HG02763 (cell line): ENCODE results near the gene STON1.
"Not testable (repeated sequence)": the region's sequence is repeated elsewhere in the genome, so short reads cannot be mapped to it uniquely, and the experiment has no call there.

ENCODE experiments used
- ATAC-seq: cut with Tn5 transposase; IDR thresholded peaks from one replicate; pipeline ENCODE4 v1.9.1; 2021; ENCODE audit warnings: mild to moderate bottlenecking, moderate library complexity; ENCODE audit not compliant: unreplicated experiment

STON1 gene

DNA sequence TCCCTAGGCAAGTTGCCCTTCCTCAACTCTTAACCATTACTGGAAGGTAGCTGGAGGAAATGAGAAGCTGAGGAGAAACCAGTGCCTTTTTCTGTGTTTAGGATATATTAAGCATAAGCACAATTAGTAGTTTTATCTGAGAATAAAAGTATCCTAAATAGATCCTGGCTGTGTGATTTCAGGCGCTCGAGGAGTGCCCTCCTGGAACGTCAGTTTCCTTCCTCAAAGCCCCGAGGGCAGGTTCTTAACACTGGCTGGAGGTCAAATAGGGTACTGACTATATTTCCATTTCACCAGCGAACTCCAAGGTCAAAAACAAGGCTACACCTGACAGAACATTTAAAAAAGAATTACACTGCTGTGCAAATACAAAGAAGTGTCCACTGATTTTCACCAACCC is 1.5 kb upstream of the STON1 start:
- ATAC-seq: no peak

DNA sequence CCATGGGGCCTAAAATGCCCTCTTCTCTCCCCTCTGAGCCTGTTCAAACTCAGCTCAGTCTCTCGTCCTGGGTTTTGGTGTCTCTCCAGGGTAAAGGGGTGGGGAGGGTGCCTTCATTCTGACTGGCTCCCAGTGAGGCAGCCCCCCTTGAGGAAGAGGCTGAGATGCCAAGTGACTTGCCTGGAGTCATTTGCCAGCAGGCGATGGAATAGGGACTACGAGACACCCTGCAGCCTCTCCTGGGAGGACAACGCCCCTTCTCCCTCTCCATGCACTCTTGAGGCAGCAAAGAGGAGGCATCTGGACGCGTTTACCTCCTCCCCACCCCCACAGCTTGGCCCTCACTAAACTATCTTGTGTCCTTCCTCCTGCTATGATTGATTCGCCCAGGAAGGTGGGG is 760 bp upstream of the STON1 start:
- ATAC-seq: no peak

GRCh38 chr2:48529676-48530032 is 300 bp upstream of the STON1 start:
- no peak for ATAC-seq

DNA sequence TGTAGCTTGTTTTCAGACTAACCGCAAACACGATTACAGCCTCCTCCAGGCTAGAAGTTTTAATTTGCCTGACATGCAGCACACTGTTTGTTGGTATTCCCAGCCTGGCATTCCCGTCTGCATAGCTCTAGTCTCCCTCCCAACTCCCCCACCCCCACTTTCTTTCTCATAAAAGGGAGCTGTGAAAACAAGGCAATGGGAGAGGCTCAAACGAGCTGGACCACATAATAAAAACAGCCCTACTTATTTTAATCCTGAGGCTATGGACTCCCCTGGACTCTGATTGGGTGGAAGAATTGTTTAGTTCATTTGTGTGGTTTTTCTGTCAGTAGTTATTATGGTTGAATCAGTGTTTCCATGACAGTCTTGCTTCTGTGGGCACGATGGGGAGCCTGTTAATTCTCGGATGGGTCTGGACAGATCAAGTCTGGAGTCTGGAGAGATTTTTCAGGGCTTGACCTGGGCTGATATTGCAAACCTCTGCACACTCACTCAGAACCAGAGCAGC is 1.2 kb downstream of the STON1 start:
- ATAC-seq: no peak

GRCh38 chr2:48532174-48532573 is 2.2 kb downstream of the STON1 start:
- no peak for ATAC-seq

DNA sequence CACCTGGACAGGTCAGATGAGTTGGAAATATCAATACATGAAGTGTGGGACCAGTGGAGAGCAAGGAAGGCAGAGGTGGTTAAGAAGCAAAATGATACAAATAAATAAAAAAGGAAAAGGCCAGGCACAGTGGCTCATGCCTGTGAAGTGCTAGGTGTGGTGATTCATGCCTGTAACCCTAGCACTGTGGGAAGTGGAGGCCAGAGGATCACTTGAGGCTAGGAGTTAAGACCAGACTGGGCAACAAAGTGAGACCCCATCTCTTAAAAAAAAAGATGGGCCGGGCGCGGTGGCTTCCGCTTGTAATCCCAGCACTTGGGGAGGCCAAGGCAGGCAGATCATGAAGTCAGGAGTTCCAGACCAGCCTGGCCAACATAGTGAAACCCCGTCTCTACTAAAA is 2.9 kb downstream of the STON1 start:
- no peak for ATAC-seq

GRCh38 chr2:48534781-48535180 is 4.8 kb downstream of the STON1 start:
- no peak for ATAC-seq

- no peak for ATAC-seq
These were observed 10.4 kb downstream of the STON1 start for GRCh38 chr2:48540237-48540935.

DNA sequence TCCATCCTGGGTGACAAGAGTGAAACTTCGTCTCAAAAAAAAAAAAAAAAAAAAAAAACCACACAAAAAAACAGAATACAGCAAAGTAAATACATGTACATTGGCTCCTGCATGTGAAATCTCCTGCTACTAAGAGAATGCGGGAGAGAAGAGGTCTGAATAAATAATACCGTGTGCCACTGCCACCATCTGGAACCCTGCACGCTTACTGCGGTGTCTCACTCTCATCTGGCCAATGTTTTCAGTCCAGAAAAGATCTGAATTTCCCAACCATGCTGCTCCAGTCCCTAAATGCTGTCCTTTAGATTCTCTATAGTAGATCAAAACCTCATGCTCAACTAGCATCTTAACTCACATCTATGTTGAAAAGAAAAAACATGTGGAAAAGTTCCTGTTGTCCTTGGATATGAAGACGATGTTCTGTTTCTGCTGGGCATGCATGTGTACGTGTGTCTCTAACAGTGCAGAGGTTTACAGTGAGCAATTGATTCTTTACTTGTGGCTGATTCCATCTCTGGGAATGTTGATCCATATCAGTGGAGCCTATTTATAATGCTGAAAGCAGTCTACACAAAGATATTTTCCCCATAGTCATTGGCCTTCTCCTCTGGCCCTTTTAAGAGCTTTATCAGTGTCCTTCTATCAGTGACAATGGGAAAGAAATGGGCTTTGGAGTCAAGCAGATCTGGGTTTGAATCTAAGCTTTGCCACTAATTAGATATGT is 11.9 kb downstream of the STON1 start:
- no peak for ATAC-seq

DNA sequence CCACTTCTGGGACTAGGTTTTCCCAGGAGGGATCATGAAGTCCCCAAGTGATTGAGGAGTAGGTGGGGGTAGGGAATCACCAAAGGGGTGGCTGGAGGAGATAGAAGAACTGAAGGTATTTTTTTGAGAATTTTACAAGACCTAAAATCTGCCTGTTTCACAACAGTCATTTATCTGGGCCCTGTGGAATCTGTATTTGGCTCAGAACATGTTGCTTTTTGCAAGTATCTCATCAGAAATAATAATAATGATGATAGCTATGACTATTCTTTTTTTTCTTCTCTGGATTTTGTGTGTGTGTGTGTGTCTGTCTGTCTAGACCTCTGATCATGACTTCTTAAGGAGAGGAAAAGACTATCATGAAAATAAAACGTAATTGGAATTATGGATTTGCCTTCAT is 13.9 kb downstream of the STON1 start:
- no peak for ATAC-seq

DNA sequence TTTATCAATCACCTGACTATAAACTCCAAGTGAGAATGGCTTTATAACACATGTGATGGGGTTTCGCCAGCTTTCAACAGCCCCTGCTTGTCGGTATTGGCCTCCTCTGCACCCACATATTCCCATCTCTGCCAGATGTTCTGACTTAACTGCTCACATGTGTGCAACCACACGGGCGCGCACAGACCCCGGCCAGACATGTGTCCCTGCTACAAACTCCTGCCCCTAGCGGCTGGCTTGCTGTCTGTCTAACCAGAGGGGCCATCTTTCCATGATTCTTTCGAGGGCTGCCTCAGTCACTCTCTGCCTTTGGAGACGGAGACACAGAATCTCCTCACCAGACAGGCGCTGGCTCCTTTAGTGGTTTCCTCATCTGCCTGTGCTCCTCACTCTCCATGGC is 15.3 kb downstream of the STON1 start:
- ATAC-seq: no peak

DNA sequence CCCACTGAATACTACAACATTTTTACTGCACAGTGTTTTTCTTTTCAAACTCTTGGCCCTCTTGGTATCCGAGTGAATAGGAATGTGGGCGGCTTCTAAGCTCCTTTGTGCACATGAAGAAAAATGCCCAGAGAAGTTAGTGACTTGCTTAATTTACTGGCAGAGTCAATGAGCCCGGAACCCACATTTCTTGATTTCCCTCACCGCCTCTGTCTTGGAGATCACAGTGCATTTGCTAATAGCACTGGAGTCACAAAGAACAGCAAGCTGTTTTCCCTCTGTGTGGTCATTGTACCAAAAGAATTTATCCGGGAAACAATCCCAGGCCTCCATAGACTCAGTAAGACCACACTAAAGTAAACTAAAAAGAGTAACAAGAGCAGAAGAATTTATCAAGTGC is 18.9 kb downstream of the STON1 start:
- no peak for ATAC-seq

GRCh38 chr2:48549972-48550371 is 20.0 kb downstream of the STON1 start:
- no peak for ATAC-seq

- no peak for ATAC-seq
These were observed 21.6 kb downstream of the STON1 start for GRCh38 chr2:48551548-48551947.

DNA sequence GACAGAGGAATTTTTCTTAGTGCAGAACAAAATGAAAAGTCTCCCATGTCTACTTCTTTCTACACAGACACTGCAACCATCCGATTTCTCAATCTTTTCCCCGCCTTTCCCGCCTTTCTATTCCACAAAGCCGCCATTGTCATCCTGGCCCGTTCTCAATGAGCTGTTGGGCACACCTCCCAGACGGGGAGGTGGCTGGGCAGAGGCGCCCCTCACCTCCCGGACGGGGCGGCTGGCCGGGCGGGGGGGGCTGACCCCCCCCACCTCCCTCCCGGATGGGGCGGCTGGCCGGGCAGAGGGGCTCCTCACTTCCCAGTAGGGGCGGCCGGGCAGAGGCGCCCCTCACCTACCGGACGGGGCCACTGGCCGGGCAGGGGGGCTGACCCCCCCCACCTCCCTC is 25.1 kb downstream of the STON1 start:
- not testable (repeated sequence) for ATAC-seq

DNA sequence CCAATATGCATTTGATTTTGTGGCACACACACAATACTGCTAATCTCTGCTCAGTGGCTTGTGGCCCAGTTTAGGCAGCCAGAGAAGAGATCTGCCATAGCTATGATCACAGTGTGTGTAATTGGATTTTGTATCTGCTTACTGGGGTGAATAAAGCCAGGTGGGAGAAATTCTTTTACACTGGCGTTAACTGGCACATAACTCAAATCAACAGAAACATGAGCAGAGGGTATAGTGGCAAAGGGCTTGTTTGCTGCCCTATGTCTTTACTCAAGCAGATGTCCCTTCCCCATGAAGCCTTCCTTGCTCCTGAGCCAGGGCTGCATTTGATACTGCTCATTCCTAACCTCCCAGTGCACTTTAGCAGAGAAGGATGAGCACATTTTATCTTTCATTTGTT is 28.5 kb downstream of the STON1 start:
- no peak for ATAC-seq

DNA sequence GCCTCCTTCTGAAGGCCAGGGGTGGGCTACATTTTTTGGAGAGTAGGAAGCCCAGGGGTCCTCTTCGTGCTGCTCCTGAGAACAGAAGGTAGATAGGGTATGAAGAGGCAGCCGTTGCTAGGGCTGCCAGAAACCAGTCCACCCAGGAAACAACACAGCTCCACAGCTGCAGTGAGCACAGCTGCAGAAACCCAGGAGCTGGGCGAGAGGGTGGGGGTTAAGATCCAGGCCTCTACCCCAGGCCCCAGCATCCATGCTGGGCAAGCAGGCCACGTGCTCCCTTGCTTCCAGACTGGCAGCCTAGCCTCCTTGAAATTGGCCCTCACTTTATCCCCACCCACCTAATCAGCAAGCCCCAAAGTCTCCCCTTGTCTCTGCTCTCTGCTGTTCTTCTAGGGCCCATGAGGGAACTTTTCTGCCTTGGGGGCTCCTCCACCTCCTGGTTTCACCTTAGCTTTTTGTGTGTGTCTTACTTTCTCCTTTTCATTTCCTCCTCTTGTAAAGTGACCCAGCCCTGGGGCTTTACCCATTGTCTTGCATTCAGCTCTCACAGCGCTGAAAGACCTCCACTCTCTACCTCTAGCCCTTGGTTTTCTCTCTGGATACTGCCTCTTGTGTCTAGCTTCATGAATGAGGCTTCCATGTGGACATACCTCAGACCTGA is 30.7 kb downstream of the STON1 start:
- ATAC-seq: no peak

DNA sequence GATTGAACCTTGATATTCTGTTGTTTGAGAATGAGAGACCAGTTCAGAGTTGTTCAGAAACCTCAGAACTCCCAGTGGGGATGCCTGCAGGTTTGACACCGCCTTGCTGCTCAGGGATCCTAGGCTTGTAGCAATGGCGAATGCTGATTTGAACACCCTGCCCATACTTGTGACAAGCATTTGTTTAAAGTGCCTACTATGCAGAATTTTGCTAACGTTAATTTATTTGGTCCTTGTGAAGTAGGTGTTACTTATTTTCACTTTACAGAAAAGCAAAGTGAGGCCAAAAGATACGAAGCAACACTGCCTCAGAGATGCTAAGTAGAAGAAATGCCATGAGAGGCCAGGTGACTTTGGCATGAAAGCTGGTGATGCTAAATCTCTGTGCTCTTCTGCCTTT is 32.3 kb downstream of the STON1 start:
- no peak for ATAC-seq

- ATAC-seq: no peak
These were observed 36.8 kb downstream of the STON1 start for GRCh38 chr2:48566592-48567310.

- ATAC-seq: no peak
These were observed 37.7 kb downstream of the STON1 start for GRCh38 chr2:48567671-48568070.

GRCh38 chr2:48568547-48568946 is 38.6 kb downstream of the STON1 start:
- ATAC-seq: no peak
